SKM-1 (cell line): Measurements from ENCODE around the gene SHROOM2.

Experiments
- DNase-seq: peaks from one replicate; lab custom pipeline; 2025; ENCODE audit not compliant: unreplicated experiment; lab: John Stamatoyannopoulos, UW

The SHROOM2 gene

DNA sequence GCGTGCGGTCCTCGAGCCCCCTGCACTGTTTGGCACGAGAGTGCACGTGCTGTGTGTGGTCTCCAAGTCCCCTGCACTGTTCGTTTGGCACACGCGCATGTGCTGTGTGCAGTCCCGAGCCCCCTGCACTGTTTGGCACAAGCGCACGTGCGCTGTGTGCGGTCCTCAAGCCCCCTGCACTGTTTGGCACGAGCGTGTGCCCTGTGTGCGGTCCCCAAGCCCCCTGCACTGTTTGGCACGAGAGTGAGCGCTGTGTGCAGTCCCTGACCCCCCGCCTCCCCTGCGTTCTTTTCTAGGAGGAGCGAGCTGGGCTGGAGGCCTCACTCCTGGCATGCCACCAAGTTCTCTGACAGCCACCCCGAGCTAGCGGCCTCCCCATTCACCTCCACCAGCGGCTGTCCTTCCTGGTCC lies 104.5 kb downstream of the SHROOM2 start:
- no peak for DNase-seq

GRCh38 chrX:9895225-9895912 lies 109.1 kb downstream of the SHROOM2 start:
- no peak for DNase-seq

DNA sequence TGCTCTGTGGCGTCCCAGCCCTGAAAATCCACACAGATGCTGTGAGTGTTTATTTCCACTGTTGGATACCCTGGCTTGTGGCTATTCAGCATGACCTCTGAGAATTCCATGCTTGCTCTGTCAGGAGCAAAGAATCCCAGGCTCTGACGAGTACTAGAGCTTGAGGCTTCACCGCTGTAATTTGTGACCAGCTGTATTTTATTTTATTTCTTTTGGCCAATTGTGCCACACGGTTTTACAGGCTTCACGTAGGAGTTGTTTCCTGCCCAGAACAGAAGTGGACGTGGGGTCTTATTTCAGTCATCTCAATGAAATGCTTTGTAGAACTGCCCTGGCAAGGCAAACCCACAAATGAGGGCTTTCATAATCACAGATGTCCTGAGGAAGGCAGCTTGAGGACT lies 111.5 kb downstream of the SHROOM2 start:
- no peak for DNase-seq

DNA sequence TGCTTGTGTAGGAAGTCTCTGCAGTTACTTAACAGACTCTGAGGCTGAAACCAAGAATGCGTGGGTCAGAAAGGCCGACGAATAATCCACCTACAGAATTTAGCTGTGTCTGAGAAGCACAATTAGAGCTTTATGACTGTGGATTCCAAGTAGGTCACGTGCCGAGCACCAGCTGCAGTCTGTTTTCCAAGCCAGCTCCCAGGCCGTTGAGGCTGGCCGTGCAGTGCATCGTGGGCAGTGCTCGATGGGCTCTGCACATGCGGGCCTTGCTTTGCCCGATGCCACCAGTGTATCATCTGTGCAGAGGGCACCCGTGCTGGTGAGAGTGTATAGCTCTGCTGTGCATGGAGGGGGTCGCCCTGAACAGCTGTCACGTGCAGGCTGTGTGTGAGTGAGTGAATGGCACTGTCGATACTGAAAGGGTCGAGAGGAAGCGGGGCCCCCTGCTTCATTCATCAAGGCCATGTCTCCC lies 113.4 kb downstream of the SHROOM2 start:
- DNase-seq, result no peak

GRCh38 chrX:9902656-9903055 lies 116.4 kb downstream of the SHROOM2 start:
- DNase-seq, result no peak

DNA sequence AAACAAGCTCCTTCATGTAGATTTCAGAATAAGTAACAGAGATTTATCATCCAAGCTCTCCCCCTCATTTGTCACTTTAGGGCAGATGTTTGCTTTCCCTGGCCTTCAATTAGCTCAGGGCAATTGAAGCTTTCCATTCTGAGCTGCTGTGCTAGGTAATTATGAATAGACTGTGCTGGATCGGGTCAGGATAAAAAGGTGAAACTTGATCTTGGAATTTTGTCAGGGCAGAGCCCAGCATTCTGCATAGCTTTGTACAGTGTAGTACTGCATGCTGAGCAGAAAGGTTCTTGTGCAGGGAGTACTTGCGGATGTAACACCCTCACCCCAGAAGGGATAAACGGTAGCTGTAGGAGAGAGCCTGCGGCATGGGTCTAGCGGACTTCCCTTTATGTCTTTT lies 116.9 kb downstream of the SHROOM2 start:
- no peak for DNase-seq

DNA sequence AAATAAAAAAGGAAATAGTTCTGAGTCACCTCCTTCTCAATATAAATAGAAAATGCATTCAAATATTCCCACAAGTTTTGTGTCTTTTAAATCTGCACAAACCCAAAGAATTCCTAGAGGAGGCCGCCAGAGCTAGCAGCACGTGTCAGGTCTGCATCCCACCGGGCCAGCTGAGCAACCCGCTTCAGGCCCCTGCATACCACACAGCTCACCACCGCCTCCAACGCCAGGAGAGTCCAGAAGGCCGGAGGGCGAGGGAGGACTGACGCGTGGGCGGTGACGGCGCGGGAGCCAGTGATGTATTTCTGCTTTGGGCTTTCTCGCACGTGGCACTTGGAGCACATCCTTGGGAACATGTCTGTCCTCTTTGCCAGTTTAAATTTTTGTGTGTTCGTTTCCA lies 119.1 kb downstream of the SHROOM2 start:
- DNase-seq, result no peak

- no peak for DNase-seq
Observed at GRCh38 chrX:9905721-9906120, 119.5 kb downstream of the SHROOM2 start.

DNA sequence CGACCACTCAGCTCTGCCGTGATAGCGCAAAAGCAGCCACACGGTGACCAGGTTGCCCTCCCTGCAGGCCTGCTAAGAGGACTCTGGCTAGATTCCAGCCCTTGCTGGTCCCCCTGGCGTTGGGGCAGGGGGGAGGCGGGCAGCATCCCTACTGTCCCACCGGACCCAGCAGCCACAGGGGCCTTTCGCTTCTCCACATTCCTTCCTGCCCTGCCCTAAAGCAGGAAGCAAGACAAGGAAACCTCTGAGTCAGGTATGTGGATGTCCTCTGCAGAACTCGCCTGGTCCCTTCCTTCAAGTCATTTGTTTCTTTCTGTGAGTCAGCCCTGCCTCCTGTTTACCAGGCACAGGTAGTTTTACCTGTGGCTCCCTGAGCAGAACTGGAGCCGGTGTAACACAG lies 120.7 kb downstream of the SHROOM2 start:
- DNase-seq, result no peak

- DNase-seq, result no peak
Observed at GRCh38 chrX:9907645-9908387, 121.6 kb downstream of the SHROOM2 start.

GRCh38 chrX:9909254-9909653 lies 123.0 kb downstream of the SHROOM2 start:
- no peak for DNase-seq

DNA sequence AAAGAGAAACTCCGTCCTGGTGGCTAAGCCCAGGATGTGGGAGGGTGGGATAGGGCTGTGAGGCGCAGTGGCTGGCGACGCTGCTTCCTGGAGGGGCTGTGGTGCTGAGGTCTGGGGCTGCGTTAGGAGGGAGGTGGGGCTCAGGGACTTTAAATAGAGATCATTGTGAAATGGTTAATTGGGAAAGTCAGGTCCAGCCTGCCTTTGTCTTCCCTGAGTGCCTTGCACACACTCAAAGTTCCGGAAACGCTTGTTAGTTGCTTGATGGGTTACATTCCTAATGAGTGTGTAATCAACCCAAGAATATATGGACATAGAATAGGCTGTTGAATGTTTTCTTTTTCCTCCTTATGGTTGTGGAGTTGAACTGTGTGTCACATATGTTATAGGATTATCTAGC lies 125.3 kb downstream of the SHROOM2 start:
- no peak for DNase-seq

- DNase-seq, result no peak
Observed at GRCh38 chrX:9912351-9913145, 126.3 kb downstream of the SHROOM2 start.

DNA sequence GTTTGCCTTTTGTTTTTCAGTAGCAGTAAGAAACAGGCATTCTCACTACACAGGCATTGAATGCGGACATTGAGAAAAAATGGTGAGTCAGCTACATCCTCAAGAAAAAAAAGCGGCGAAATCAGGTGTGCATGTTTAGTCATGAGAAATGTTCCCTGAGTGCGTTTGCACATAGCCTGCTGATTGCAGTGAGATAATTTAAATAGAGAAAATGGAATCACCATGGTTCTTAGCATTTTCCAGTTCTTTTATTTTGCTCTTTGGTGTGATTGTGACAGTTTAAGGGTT lies 126.9 kb downstream of the SHROOM2 start:
- DNase-seq, result no peak

DNA sequence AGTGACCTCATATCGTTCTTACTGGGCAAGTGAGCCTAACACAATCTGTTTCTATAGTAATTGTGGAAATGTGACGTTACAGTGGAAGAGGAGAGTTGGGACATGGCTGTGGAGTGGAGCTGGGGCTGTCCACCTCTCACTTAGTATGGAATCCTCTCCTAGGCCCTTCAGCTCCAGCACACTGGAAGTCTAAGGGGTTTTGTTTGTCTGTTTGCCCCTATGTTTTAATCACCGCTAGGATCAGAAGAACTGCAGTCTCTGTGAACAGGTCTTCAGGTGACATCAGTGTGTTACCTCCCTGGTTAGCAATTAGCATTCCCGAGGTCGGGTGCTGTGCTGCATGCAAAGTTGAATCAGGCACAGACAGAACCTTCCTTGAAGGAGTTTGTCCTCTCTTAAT lies 131.6 kb downstream of the SHROOM2 start:
- no peak for DNase-seq

DNA sequence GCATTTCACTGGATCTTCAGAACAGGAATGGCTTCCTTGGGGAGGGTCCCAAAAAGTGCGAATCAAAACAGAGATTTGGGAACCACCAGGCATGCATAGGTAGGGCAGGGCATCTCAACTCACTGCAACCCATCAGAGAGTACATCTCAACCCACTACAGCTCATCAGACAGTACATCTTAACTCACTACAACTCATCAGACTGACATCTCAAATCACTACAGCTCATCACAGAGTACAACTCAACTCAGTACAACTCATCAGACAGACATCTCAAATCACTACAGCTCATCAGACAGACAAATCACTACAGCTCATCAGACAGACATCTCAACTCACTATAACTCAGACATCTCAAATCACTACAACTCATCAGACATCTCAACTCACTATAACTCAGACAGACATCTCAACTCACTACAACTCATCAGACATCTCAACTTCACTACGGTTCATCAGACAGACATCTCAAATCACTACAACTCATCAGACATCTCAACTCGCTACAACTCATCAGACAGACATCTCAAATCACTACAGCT lies 133.5 kb downstream of the SHROOM2 start:
- DNase-seq, result no peak

DNA sequence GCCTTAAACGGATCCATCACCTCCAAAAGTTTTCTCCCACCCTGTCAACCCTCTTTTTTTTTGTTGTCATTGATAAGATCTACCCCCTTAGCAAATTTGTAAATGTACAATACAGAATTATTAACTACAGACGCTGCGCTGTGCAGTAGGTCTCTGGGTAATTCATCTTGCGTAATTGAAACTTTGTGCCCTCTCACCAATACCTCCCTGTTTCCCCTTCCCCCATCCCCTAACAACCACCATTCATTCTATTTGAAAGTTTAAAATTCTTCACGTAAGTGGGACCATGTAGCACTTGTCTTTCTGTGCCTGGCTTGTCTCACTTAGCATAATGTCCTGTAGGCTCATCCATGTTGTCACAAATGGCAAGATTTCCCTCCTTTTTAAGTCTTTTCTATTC lies 135.2 kb downstream of the SHROOM2 start:
- no peak for DNase-seq

DNA sequence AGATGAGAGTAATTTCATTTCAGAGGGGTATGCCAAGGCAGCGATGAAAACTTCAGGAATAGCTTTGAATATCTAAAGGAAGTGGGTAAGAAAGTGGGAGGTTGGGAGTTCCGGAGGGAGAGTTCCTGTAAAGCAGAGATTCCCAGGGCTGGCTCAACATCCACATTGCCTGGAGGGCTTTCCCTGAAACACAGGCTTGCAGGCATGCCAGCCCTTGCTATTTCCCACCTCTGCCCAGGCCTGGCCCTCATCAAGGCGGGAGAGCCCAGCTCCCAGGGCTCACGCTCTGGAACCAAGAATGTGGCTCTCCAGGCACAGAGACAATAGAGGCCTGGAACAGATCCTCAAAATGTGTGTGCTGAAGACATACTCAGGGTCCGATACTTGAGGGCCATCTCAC lies 137.1 kb downstream of the SHROOM2 start:
- DNase-seq, result no peak

DNA sequence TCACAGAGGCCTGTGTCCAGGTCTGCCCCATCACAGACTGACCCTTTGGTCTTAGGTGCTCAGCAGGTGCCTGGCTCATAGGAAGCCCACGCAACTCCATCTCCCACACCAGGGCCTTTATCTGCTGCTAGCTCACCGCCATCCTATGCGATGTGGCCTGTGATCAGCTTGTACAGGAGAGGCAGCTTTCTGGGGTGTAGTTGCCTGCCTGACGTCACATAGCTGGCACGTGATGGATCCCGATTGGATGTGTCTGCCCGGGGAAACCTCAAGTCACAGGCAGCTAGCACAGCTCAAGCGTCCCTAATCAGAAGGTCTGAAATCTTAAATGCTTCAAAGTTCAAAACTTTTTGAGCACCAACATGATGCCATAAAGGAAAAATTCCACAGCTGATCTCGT lies 139.8 kb downstream of the SHROOM2 start:
- DNase-seq, result no peak

- no peak for DNase-seq
Observed at GRCh38 chrX:9927698-9928482, 141.7 kb downstream of the SHROOM2 start.

DNA sequence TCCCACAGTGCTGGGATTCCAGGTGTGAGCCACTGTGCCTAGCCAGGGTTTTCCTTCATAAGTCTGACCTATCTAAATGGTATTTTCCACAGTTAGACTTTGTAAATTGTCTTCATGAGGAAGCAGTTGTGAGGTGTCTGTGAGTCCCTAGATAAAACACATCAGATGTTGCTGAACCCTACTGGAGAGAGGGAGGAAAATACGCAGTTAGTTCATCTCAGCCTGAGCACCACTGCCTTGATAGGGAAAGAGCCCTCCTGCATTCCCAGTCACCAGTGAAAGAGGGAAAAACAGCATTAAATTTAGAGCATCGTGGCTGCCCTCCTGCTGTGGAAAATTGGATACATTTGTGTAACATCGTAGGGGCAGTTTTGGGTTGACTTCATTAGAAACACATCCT lies 149.2 kb downstream of the SHROOM2 start:
- DNase-seq, result no peak
